WTC11 (cell line): ENCODE results near the gene HIPK3. TPM values are rescaled to one million over a fixed set of nuclear protein-coding genes. Genes with fewer than 3 reads are reported as not detected.
"Not testable (repeated sequence)": the region's sequence is repeated elsewhere in the genome, so short reads cannot be mapped to it uniquely, and the experiment has no call there.

Experiments
- ATAC-seq: fragments of 200-7000 bp; cut with Tn5 transposase; 2 replicates; pipeline ENCODE4 v1.10.0; 2021; ENCODE audit warnings: mild to moderate bottlenecking, moderate library complexity
- CTCF ChIA-PET: fragments of 300-600 bp; sonication (Branson Sonifier 250); formaldehyde crosslinking; loops from one replicate; lab custom pipeline; 2021; ENCODE audit warnings: antibody characterized with exemption; lab: Charles Lee
- POLR2A ChIA-PET: fragments of 350-600 bp; sonication (Branson Sonifier 250); formaldehyde crosslinking; loops from one replicate; lab custom pipeline; 2021; ENCODE audit warnings: antibody characterized with exemption; lab: Charles Lee
- DNase-seq: peaks from one replicate; pipeline ENCODE4 v3.0.0; 2021; ENCODE audit warnings: low spot score
- H3K27ac Mint-ChIP-seq: 2 replicates; pipeline ENCODE4 v1.8.0; 2021; ENCODE audit warnings: mixed read lengths
- H3K27me3 Mint-ChIP-seq: 2 replicates; pipeline ENCODE4 v1.8.0; 2021; ENCODE audit warnings: low read depth, mild to moderate bottlenecking, moderate library complexity, mixed read lengths
- H3K36me3 Mint-ChIP-seq: 2 replicates; pipeline ENCODE4 v1.8.0; 2021; ENCODE audit warnings: mixed read lengths
- H3K4me1 Mint-ChIP-seq: 2 replicates; pipeline ENCODE4 v1.8.0; 2022; ENCODE audit warnings: mixed read lengths
- H3K4me3 Mint-ChIP-seq: 2 replicates; pipeline ENCODE4 v1.8.0; 2021; ENCODE audit warnings: mild to moderate bottlenecking, moderate library complexity, mixed read lengths
- H3K9me3 Mint-ChIP-seq: 2 replicates; pipeline ENCODE4 v1.8.0; 2021; ENCODE audit warnings: mixed read lengths
- ATF1 ChIP-seq: sonication (generic); formaldehyde crosslinking; IDR thresholded peaks from 2 replicates; pipeline ENCODE4 v1.8.1; 2023; ENCODE audit warnings: mild to moderate bottlenecking, moderate library complexity, missing genetic modification reagents
- CREB1 ChIP-seq: sonication (generic); formaldehyde crosslinking; IDR thresholded peaks from 2 replicates; pipeline ENCODE4 v1.8.0; 2023; ENCODE audit warnings: mild to moderate bottlenecking, missing genetic modification reagents
- ELF4 ChIP-seq: sonication (generic); formaldehyde crosslinking; IDR thresholded peaks from 2 replicates; pipeline ENCODE4 v1.8.1; 2022; ENCODE audit warnings: low read depth, mild to moderate bottlenecking, moderate library complexity, missing genetic modification reagents
- ESRRA ChIP-seq: sonication (generic); formaldehyde crosslinking; IDR thresholded peaks from 2 replicates; pipeline ENCODE4 v1.8.1; 2022; ENCODE audit warnings: mild to moderate bottlenecking, missing genetic modification reagents, borderline replicate concordance
- GABPB1 ChIP-seq: sonication (generic); formaldehyde crosslinking; IDR thresholded peaks from 2 replicates; pipeline ENCODE4 v1.8.1; 2023; ENCODE audit warnings: mild to moderate bottlenecking, missing genetic modification reagents
- GRHL2 ChIP-seq: fragments of 250-450 bp; sonication (Bioruptor Pico); IDR thresholded peaks from 2 replicates; pipeline ENCODE4 v1.8.0; 2022; ENCODE audit warnings: mild to moderate bottlenecking, moderate library complexity; ENCODE audit not compliant: insufficient replicate concordance, severe bottlenecking
- GTF2I ChIP-seq: fragments of 250-450 bp; sonication (Bioruptor Pico); conservative IDR thresholded peaks from 2 replicates; pipeline ENCODE4 v1.4.0; 2021; ENCODE audit warnings: mild to moderate bottlenecking
- RELA ChIP-seq: sonication (generic); formaldehyde crosslinking; IDR thresholded peaks from 2 replicates; pipeline ENCODE4 v1.8.1; 2022; ENCODE audit warnings: missing genetic modification reagents, mild to moderate bottlenecking, borderline replicate concordance
- SMAD3 ChIP-seq: sonication (generic); formaldehyde crosslinking; IDR thresholded peaks from 2 replicates; pipeline ENCODE4 v1.8.0; 2022; ENCODE audit warnings: missing genetic modification reagents, mild to moderate bottlenecking, borderline replicate concordance
- SMAD4 ChIP-seq: sonication (generic); formaldehyde crosslinking; IDR thresholded peaks from 2 replicates; pipeline ENCODE4 v1.8.0; 2022; ENCODE audit warnings: mild to moderate bottlenecking, missing genetic modification reagents
- TEAD1 ChIP-seq: sonication (generic); formaldehyde crosslinking; IDR thresholded peaks from 2 replicates; pipeline ENCODE4 v1.8.0; 2022; ENCODE audit warnings: mild to moderate bottlenecking, missing genetic modification reagents
- ZNF121 ChIP-seq: sonication (generic); formaldehyde crosslinking; IDR thresholded peaks from 2 replicates; pipeline ENCODE4 v1.8.0; 2023; ENCODE audit warnings: missing genetic modification reagents
- ZNF671 ChIP-seq: fragments of 250-450 bp; sonication (Bioruptor Pico); IDR thresholded peaks from 2 replicates; pipeline ENCODE4 v1.8.0; 2021; ENCODE audit warnings: mild to moderate bottlenecking
- total RNA-seq: library from RNA; stranded (reverse); gene quantifications from 3 replicates; pipeline ENCODE4 v1.2.3, GENCODE V29; 2021
- TF ChIP-seq, protein P1 (sequence below): sonication (generic); formaldehyde crosslinking; IDR thresholded peaks from 2 replicates; pipeline ENCODE4 v1.8.1; 2022; ENCODE audit warnings: mild to moderate bottlenecking, moderate library complexity, missing genetic modification reagents
- TF ChIP-seq, protein P2 (sequence below): sonication (generic); formaldehyde crosslinking; conservative IDR thresholded peaks from 2 replicates; pipeline ENCODE4 v1.8.1; 2022; ENCODE audit warnings: mild to moderate bottlenecking, missing genetic modification reagents
- TF ChIP-seq, protein P3 (sequence below): fragments of 200-600 bp; IDR thresholded peaks from 2 replicates; pipeline ENCODE4 v1.8.0; 2022; ENCODE audit warnings: antibody characterized with exemption
- TF ChIP-seq, protein P4 (sequence below): sonication (generic); formaldehyde crosslinking; IDR thresholded peaks from 2 replicates; pipeline ENCODE4 v1.8.1; 2023; ENCODE audit warnings: mild to moderate bottlenecking, moderate library complexity, missing genetic modification reagents

HIPK3 gene
- total RNA-seq, 1 experiment from 2014 or later, result 24.1 TPM

DNA sequence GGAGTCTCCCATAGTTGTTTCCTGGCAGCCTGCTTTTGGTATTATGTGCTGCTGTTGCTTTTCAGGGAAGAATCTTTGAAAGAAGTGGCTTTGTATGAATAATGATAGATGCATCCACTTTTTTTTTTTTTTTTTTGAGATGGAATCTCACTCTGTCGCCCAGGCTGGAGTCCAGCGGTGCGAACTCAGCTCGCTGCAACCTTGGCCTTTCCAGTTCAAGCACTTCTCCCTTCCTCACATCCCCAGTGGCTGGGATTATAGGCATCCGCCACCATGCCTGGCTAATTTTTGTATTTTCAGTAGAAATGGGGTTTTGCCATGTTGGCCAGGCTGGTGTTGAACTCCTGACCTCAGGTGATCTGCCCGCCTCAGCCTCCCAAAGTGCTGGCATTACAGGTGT is 49.6 kb downstream of the HIPK3 start:
- not testable (repeated sequence) for H3K27ac Mint-ChIP-seq, H3K9me3 Mint-ChIP-seq, H3K36me3 Mint-ChIP-seq, H3K27me3 Mint-ChIP-seq
- H3K4me1 Mint-ChIP-seq, result peaks cover 24% of the 10 kb centered on the region
- POLR2A ChIA-PET, result interaction anchor here (0.7 kb wide), 1 partner anchor 27 kb away, joined by 3 read pairs; no protein-coding TSS in a partner anchor
- TF ChIP-seq ZNF121 (CRISPR knock-in tag), result 0 out of 2 replicates have a peak, but pooled peaks have one; percentile 14
- TF ChIP-seq, all 79 proteins: peak for 1; not testable (repeated sequence) for 78
- H3K4me3 Mint-ChIP-seq, ATAC-seq, CTCF ChIA-PET, DNase-seq: not testable (repeated sequence)

DNA sequence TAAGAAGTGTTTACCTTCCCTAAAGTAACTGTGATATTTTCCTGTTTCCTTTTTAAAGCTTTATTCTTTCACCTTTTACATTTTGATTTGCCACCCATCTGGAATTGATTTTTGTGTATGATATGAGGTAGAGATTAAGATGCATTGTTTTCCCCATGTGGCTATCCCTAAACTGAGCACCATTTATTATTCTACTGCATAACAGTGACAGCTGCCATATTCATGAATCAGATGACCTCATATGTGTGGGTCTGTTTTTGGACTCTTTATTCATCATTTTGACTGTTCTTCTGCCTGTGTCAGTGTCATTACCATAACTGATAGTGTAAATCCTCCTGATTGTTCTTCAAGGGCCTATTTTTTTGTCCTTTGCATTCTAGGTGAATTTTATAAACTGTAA is 50.8 kb downstream of the HIPK3 start:
- DNase-seq (no peak), ATAC-seq (no peak)
- no peaks in the 10 kb centered on the region for H3K9me3 Mint-ChIP-seq
- no peak overlapping the region for H3K4me3 Mint-ChIP-seq
- CTCF ChIA-PET, result no interaction called here
- 0 out of 2 replicates have a peak, but pooled peaks cover 2% of the 10 kb centered on the region for H3K36me3 Mint-ChIP-seq
- peak overlapping the region; percentile 10; the same call in 1 of the 2 replicates for H3K27ac Mint-ChIP-seq
- no peaks in the 10 kb centered on the region for H3K27me3 Mint-ChIP-seq
- peaks cover 32% of the 10 kb centered on the region for H3K4me1 Mint-ChIP-seq
- TF ChIP-seq ZNF121 (CRISPR knock-in tag) (no peak), GABPB1 (CRISPR knock-in tag) (no peak), CREB1 (no peak), GRHL2 (no peak), ELF4 (CRISPR knock-in tag) (no peak), ZNF671 (CRISPR knock-in tag) (no peak), SMAD3 (CRISPR knock-in tag) (no peak), RELA (CRISPR knock-in tag) (no peak), ATF1 (CRISPR knock-in tag) (no peak), TEAD1 (CRISPR knock-in tag) (no peak), SMAD4 (CRISPR knock-in tag) (no peak)
- TF ChIP-seq, protein P1, sequence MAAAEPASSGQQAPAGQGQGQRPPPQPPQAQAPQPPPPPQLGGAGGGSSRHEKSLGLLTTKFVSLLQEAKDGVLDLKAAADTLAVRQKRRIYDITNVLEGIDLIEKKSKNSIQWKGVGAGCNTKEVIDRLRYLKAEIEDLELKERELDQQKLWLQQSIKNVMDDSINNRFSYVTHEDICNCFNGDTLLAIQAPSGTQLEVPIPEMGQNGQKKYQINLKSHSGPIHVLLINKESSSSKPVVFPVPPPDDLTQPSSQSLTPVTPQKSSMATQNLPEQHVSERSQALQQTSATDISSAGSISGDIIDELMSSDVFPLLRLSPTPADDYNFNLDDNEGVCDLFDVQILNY (CRISPR knock-in tag), result no peak
- TF ChIP-seq, protein P2, sequence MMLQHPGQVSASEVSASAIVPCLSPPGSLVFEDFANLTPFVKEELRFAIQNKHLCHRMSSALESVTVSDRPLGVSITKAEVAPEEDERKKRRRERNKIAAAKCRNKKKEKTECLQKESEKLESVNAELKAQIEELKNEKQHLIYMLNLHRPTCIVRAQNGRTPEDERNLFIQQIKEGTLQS (CRISPR knock-in tag), result no peak
- TF ChIP-seq, protein P3, sequence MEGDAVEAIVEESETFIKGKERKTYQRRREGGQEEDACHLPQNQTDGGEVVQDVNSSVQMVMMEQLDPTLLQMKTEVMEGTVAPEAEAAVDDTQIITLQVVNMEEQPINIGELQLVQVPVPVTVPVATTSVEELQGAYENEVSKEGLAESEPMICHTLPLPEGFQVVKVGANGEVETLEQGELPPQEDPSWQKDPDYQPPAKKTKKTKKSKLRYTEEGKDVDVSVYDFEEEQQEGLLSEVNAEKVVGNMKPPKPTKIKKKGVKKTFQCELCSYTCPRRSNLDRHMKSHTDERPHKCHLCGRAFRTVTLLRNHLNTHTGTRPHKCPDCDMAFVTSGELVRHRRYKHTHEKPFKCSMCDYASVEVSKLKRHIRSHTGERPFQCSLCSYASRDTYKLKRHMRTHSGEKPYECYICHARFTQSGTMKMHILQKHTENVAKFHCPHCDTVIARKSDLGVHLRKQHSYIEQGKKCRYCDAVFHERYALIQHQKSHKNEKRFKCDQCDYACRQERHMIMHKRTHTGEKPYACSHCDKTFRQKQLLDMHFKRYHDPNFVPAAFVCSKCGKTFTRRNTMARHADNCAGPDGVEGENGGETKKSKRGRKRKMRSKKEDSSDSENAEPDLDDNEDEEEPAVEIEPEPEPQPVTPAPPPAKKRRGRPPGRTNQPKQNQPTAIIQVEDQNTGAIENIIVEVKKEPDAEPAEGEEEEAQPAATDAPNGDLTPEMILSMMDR, result no peak
- TF ChIP-seq, all 79 proteins: peak for 0
- POLR2A ChIA-PET, result no interaction called here

DNA sequence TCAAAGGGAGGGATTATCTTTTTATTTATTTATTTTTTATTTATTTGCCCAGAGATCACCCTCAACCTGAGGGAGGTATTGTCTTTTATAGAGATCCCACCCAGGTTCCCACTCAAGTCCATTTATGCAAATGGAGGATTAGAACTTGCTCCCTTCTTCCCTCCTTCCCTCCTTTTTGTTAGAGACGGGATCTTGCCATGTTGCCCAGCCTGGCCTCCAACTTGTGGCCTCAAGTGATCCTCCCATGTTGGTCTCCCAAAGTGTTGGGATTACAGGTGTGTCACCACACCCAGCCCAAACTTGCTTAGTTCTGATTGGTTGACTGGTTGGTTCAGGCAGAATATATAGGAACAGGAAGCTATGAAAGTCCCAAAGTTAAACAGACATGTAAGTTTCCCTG is 51.9 kb downstream of the HIPK3 start:
- peak; percentile 98 for TF ChIP-seq ZNF121 (CRISPR knock-in tag)
- TF ChIP-seq GTF2I (CRISPR knock-in tag), result peak; percentile 58; the same call in 1 of the 2 replicates
- no peak for TF ChIP-seq ESRRA (CRISPR knock-in tag)
- TF ChIP-seq, protein P4, sequence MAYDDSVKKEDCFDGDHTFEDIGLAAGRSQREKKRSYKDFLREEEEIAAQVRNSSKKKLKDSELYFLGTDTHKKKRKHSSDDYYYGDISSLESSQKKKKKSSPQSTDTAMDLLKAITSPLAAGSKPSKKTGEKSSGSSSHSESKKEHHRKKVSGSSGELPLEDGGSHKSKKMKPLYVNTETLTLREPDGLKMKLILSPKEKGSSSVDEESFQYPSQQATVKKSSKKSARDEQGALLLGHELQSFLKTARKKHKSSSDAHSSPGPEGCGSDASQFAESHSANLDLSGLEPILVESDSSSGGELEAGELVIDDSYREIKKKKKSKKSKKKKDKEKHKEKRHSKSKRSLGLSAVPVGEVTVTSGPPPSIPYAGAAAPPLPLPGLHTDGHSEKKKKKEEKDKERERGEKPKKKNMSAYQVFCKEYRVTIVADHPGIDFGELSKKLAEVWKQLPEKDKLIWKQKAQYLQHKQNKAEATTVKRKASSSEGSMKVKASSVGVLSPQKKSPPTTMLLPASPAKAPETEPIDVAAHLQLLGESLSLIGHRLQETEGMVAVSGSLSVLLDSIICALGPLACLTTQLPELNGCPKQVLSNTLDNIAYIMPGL, result no peak
- Mint-ChIP-seq H3K9me3 (no peaks in the 10 kb centered on the region), H3K27ac (no peak overlapping the region), H3K36me3 (0 out of 2 replicates have a peak, but pooled peaks cover 2% of the 10 kb centered on the region), H3K27me3 (no peaks in the 10 kb centered on the region), H3K4me1 (peaks cover 32% of the 10 kb centered on the region), H3K4me3 (no peak overlapping the region)
- CTCF ChIA-PET, result interaction anchor here (1.1 kb wide), 1 partner anchor 144 kb away, joined by 4 read pairs; no protein-coding TSS in a partner anchor
- no peak for DNase-seq
- ATAC-seq, result no peak
- POLR2A ChIA-PET, result no interaction called here
